BE2C (cell line): ENCODE measurements around the gene FKBP2.

Experiments used
- DNase-seq: peaks from one replicate; pipeline ENCODE4 v3.0.0-alpha.2; 2020
- H3K27me3 ChIP-seq: fragments of 250-450 bp; sonication (Bioruptor Pico); 2 replicates; pipeline ENCODE4 v1.5.1; 2020; ENCODE audit warnings: mild to moderate bottlenecking
- H3K36me3 ChIP-seq: fragments of 250-450 bp; sonication (Bioruptor Pico); 2 replicates; pipeline ENCODE4 v1.5.1; 2020; ENCODE audit warnings: mild to moderate bottlenecking
- H3K4me1 ChIP-seq: fragments of 250-450 bp; sonication (Bioruptor Pico); 2 replicates; pipeline ENCODE4 v1.5.1; 2020
- H3K4me3 ChIP-seq: 2 replicates; pipeline ENCODE4 v1.5.1; 2011; ENCODE audit warnings: low read depth, low read length
- H3K9me3 ChIP-seq: fragments of 250-450 bp; sonication (Bioruptor Pico); 2 replicates; pipeline ENCODE4 v1.5.1; 2020
- TF ChIP-seq, protein P1 (sequence below): IDR thresholded peaks from 2 replicates; pipeline ENCODE4 v1.5.1; 2012; ENCODE audit warnings: mild to moderate bottlenecking, low read depth, low read length

The FKBP2 gene

GRCh38 chr11:64260147-64260708 lies 19.3 kb downstream of the FKBP2 start:
- no peak for DNase-seq
- Histone ChIP-seq H3K27me3 (no peaks in the 10 kb centered on the region), H3K4me1 (peaks cover 16% of the 10 kb centered on the region), H3K36me3 (peaks cover 3% of the 10 kb centered on the region), H3K9me3 (no peaks in the 10 kb centered on the region), H3K4me3 (no peak overlapping the region)
- TF ChIP-seq, protein P1, sequence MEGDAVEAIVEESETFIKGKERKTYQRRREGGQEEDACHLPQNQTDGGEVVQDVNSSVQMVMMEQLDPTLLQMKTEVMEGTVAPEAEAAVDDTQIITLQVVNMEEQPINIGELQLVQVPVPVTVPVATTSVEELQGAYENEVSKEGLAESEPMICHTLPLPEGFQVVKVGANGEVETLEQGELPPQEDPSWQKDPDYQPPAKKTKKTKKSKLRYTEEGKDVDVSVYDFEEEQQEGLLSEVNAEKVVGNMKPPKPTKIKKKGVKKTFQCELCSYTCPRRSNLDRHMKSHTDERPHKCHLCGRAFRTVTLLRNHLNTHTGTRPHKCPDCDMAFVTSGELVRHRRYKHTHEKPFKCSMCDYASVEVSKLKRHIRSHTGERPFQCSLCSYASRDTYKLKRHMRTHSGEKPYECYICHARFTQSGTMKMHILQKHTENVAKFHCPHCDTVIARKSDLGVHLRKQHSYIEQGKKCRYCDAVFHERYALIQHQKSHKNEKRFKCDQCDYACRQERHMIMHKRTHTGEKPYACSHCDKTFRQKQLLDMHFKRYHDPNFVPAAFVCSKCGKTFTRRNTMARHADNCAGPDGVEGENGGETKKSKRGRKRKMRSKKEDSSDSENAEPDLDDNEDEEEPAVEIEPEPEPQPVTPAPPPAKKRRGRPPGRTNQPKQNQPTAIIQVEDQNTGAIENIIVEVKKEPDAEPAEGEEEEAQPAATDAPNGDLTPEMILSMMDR: no peak

DNA sequence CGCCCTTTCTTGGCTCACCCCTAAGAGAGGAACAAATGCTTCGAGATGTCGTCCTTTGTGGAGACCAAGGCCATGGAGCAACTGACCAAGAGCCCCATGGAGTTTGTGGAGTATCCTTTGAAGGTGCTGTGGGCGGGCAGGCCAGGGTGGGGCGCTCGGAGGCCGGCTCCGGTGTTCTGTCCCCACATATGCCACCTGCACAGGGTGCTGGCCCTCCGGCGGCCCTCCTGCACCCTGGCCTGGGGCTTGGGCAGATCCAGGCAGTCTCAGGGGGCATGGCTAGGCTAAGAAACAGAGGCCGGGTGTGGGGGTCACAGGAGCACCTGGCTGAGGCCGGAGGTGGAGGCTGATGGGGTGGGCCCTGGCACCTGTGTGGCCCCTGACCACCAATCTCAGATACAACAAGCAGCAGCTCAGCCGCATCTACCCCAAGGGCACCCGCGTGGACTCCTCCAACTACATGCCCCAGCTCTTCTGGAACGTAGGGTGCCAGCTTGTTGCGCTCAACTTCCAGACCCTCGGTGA lies 20.7 kb downstream of the FKBP2 start:
- Histone ChIP-seq H3K36me3 (peaks cover 6% of the 10 kb centered on the region), H3K4me3 (no peak overlapping the region), H3K4me1 (peaks cover 16% of the 10 kb centered on the region), H3K9me3 (no peaks in the 10 kb centered on the region), H3K27me3 (no peaks in the 10 kb centered on the region)
- TF ChIP-seq, protein P1: no peak
- no peak for DNase-seq

- Histone ChIP-seq H3K27me3 (no peaks in the 10 kb centered on the region), H3K4me1 (peaks cover 16% of the 10 kb centered on the region), H3K36me3 (peaks cover 6% of the 10 kb centered on the region), H3K9me3 (no peaks in the 10 kb centered on the region), H3K4me3 (no peak overlapping the region)
- no peak for DNase-seq
- TF ChIP-seq, protein P1: no peak
These were observed 21.5 kb downstream of the FKBP2 start for GRCh38 chr11:64262271-64263002.

- Histone ChIP-seq H3K4me1 (peaks cover 19% of the 10 kb centered on the region), H3K4me3 (no peak overlapping the region), H3K27me3 (no peaks in the 10 kb centered on the region), H3K36me3 (peaks cover 6% of the 10 kb centered on the region), H3K9me3 (no peaks in the 10 kb centered on the region)
- TF ChIP-seq, protein P1: no peak
- no peak for DNase-seq
These were observed 22.4 kb downstream of the FKBP2 start for GRCh38 chr11:64263021-64263946.

DNA sequence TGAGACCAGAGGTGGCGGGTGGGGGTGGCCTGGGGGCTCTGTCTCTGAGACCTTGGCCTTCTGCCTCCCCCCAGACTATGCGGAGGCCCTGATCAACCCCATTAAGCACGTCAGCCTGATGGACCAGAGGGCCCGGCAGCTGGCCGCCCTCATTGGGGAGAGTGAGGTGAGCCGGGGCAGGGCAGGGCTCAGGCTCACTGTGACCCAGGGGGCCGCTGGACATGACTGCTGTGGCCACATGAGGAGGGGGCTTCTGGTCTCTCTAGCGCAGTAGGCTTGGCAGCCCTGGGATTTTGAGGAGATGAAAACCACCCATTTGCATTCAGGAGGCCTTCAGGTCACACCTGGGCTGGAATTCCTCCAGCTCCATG lies 23.0 kb downstream of the FKBP2 start:
- no peak for DNase-seq
- H3K27me3 ChIP-seq: no peaks in the 10 kb centered on the region
- peaks cover 21% of the 10 kb centered on the region for H3K4me1 ChIP-seq
- H3K4me3 ChIP-seq: no peak overlapping the region
- H3K9me3 ChIP-seq: no peaks in the 10 kb centered on the region
- H3K36me3 ChIP-seq: peaks cover 3% of the 10 kb centered on the region
- TF ChIP-seq, protein P1: no peak
